Right lobe of liver (tissue), 6 donors: ENCODE results near the gene MPV17. TPM values are rescaled to one million over a fixed set of nuclear protein-coding genes. Genes with fewer than 3 reads are reported as not detected.
"Not testable (repeated sequence)": the region's sequence is repeated elsewhere in the genome, so short reads cannot be mapped to it uniquely, and the experiment has no call there.

Experiments used
- ATAC-seq, 4 donors: fragments of 200-7000 bp; cut with Tn5 transposase; one replicate each; pipeline ENCODE4 v1.9.1; 2020; ENCODE audit warnings: mild to moderate bottlenecking in 4 of 4, moderate library complexity in 4 of 4
- DNase-seq, 3 donors: peaks; one replicate each; pipeline ENCODE4 v3.0.0-alpha.2; 2020
- H3K27ac ChIP-seq, 3 donors: fragments of 200-600 bp; one replicate each; pipeline ENCODE4 v1.8.0; 2022
- H3K27me3 ChIP-seq, 2 donors: fragments of 200-600 bp; one replicate each; pipeline ENCODE4 v1.8.0; 2022
- H3K36me3 ChIP-seq, 4 donors: fragments of 200-600 bp; sonication (generic) in 1 of 4; one replicate each; pipeline versions ENCODE4 v1.5.1 to v1.8.0; 2017 to 2022; ENCODE audit warnings: control low read depth in 1 of 4
- H3K4me1 ChIP-seq, 4 donors: fragments of 200-600 bp; sonication (generic) in 1 of 4; one replicate each; pipeline versions ENCODE4 v1.5.1 to v1.8.0; 2017 to 2022; ENCODE audit warnings: control low read depth in 1 of 4
- H3K4me3 ChIP-seq, 3 donors: fragments of 200-600 bp; one replicate each; pipeline ENCODE4 v1.8.0; 2022
- H3K9me3 ChIP-seq, 4 donors: fragments of 200-600 bp; sonication (generic) in 1 of 4; one replicate each; pipeline versions ENCODE4 v1.5.1 to v1.8.0; 2017 to 2022; ENCODE audit warnings: control low read depth in 1 of 4
- POLR2A ChIP-seq: fragments of 450-650 bp; IDR thresholded peaks from one replicate; pipeline ENCODE4 v1.6.1; 2017; ENCODE audit warnings: antibody characterized with exemption, mild to moderate bottlenecking
- WGBS: methylation state at CpG from one replicate; pipeline ENCODE4 v1.1.6; 2018; ENCODE audit warnings: low coverage, low lambda C conversion rate; ENCODE audit not compliant: insufficient coverage; ENCODE audit errors: missing lambda C conversion rate; 5-methylcytosine and 5-hydroxymethylcytosine counted together
- intact Hi-C, 2 donors: fragments of 100-400 bp; cut with DNase I; formaldehyde crosslinking; loops; one replicate each; pipeline versions ENCODE4 v1.11.2 to v1.14.1; 2022
- total RNA-seq, 6 experiments: library from RNA; depleted of rRNA in 2 of 6; stranded (reverse); fragments of >200 nt in 2 of 6; fragmentation: NEBNext Ultra II Directional in 3 of 6; extraction: Animal tissue kit (Norgen Biotek cat#: 25700) in 3 of 6; gene quantifications; one replicate each; pipeline versions ENCODE4 v1.1.0 to v1.2.4, GENCODE V29; 2016 to 2023
- TF ChIP-seq, protein P1 (sequence below), 4 donors: fragments of 200-600 bp in 3 of 4; fragments of 450-650 bp in 1 of 4; IDR thresholded peaks; one replicate each; pipeline versions ENCODE4 v1.5.1 to v1.8.0; 2016 to 2022; ENCODE audit warnings: antibody characterized with exemption in 4 of 4, mild to moderate bottlenecking in 2 of 4
- donor health status: DM: no; HTN: yes; CAD: no.
- donor health status: DM: no; HTN: no; CAD: no.
- donor health status: DM: no; HTN: no; CAD: no.
- donor health status: DM: no; HTN: yes; CAD: no.
- donor health status: DM: no; HTN: yes; CAD: no.

The MPV17 gene
- total RNA-seq, 6 experiments from 2014 or later = 17.2 to 82.3 (median 30.4) TPM

DNA sequence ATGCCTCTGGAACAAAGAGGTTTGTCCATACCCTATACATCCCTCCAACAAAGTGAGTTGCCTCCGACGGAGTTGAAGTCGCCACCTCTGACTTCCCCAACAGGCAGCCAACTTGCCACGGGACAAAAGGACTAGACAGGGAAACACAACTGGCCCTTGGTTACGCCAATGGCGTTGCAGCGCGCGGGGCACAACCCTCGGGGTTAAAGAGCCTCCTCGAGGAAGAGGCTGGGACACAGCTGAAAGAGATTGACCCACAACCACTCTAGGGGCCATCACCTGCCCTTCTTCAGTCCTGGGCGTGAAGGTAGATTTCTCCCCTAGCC is 33.1 kb upstream of the MPV17 start:
- ATAC-seq = peak; percentile 38 to 56 (median 52)
- peak; percentile 66 to 75 (median 71) for DNase-seq
- intact Hi-C loops = loop anchor here in 1 of 2 donors (2.0 kb wide), 1 partner anchor 15 kb away; the partner anchor contains the start of genes EIF2B4 and SNX17

DNA sequence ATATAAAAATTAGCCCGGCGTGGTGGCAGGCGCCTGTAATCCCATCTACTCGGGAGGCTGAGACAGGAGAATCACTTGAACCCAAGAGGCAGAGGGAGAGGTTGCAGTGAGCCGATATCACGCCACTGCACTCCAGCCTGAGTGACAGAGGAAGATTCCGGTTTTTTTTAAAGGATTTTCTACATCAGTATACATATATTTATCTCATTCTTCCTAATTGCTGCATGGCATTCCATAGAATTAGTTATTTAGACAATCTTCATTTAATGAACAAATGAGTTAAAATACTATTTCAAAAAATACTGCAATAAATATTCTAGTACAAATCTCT is 31.7 kb upstream of the MPV17 start:
- Histone ChIP-seq H3K4me1 (peaks cover 0 to 36% (median 3%) of the 10 kb centered on the region in 4 donors), H3K4me3 (no peak overlapping the region), H3K27me3 (no peaks in the 10 kb centered on the region), H3K27ac (no peak overlapping the region), H3K9me3 (no peaks in the 10 kb centered on the region), H3K36me3 (peaks cover 0 to 5% (median 0%) of the 10 kb centered on the region in 4 donors)
- ATAC-seq (no peak), DNase-seq (no peak)
- no peak for TF ChIP-seq POLR2A
- intact Hi-C loops = no loop called here
- WGBS = 92% methylated on average over 2 of the region's 7 CpGs

More for the DNA sequence above, 33.1 kb upstream of the MPV17 start:
- no peaks in the 10 kb centered on the region for H3K9me3 ChIP-seq
- H3K4me1 ChIP-seq = peaks cover 0 to 36% (median 3%) of the 10 kb centered on the region in 4 donors
- no peak for TF ChIP-seq POLR2A
- TF ChIP-seq, protein P1, sequence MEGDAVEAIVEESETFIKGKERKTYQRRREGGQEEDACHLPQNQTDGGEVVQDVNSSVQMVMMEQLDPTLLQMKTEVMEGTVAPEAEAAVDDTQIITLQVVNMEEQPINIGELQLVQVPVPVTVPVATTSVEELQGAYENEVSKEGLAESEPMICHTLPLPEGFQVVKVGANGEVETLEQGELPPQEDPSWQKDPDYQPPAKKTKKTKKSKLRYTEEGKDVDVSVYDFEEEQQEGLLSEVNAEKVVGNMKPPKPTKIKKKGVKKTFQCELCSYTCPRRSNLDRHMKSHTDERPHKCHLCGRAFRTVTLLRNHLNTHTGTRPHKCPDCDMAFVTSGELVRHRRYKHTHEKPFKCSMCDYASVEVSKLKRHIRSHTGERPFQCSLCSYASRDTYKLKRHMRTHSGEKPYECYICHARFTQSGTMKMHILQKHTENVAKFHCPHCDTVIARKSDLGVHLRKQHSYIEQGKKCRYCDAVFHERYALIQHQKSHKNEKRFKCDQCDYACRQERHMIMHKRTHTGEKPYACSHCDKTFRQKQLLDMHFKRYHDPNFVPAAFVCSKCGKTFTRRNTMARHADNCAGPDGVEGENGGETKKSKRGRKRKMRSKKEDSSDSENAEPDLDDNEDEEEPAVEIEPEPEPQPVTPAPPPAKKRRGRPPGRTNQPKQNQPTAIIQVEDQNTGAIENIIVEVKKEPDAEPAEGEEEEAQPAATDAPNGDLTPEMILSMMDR (IDR thresholded peaks at IDR 0.05) = no peak
- 0% methylated on average over 11 of the region's 12 CpGs for WGBS
- H3K27me3 ChIP-seq = no peaks in the 10 kb centered on the region
- peak overlapping the region; percentile 75 to 88 (median 79) for H3K27ac ChIP-seq
- H3K4me3 ChIP-seq = peak overlapping the region; percentile 91 to 96 (median 93)
- H3K36me3 ChIP-seq = no peaks in the 10 kb centered on the region

DNA sequence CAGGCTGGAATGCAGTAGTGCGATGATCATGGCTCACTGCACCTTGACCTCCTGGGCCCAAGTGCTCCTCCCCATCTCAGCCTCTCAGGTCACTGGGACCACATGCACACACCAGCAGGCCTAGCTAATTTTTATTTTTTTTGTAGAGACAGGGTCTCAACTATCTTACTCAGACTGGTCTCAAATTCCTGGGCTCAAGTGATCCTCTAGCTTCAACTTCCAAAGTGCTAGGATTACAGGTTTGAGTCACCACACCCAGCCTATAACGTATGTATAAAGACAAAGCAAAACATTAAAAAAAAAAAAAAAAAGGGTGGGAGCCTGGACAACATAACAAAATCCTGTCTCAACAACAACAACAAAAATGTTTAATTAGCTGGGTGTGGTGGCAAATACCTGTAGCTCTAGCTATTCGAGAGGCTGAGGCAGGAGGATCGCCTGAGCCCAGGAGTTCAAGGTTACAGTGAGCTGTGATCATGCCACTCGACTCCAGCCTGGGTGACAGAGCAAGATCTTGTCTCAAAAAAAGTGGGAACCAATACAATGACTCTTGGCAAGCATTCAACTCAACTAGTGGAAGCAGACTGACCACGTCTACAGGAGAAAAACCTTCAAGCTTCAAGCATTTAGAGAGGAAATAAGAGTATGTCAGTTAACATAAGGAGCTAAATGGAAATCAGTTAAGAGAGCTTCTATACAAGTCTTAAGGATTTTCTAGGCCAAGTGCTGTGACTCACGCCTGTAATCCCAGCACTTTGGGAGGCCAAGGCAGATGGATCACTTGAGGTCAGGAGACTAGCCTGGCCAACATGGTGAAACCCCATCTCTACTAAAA is 31.1 kb upstream of the MPV17 start:
- no peak overlapping the region for H3K27ac ChIP-seq
- no peaks in the 10 kb centered on the region for H3K9me3 ChIP-seq
- intact Hi-C loops = no loop called here
- H3K27me3 ChIP-seq = no peaks in the 10 kb centered on the region
- ATAC-seq (no peak), DNase-seq (no peak)
- WGBS = 70% methylated on average over 6 of the region's 7 CpGs
- peaks cover 0 to 5% (median 0%) of the 10 kb centered on the region in 4 donors for H3K36me3 ChIP-seq
- TF ChIP-seq POLR2A = no peak
- TF ChIP-seq, protein P1 (IDR thresholded peaks at IDR 0.05) = no peak
- no peak overlapping the region for H3K4me3 ChIP-seq
- H3K4me1 ChIP-seq = peaks cover 0 to 36% (median 3%) of the 10 kb centered on the region in 4 donors

DNA sequence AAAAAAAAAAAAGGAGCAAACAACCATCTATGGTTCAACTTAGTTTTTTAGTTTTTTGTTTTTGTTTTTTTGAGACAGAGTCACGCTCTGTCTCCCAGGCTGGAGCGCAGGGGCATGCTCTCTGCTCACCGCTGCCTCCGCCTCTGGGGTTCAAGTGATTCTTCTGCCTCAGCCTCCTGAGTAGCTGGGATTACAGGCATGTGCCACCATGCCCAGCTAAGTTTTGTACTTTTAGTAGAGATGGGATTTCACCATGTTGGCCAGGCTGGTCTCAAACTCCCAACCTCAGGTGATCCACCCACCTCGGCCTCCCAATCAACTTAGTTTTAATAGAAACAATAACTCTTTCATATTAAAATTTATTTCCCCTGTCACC is 30.5 kb upstream of the MPV17 start:
- WGBS = 100% methylated on average over 5 of the region's 5 CpGs
- DNase-seq, ATAC-seq, intact Hi-C loops, H3K27me3 ChIP-seq, H3K36me3 ChIP-seq, H3K4me3 ChIP-seq, H3K27ac ChIP-seq, H3K9me3 ChIP-seq: not testable (repeated sequence)
- peaks cover 0 to 36% (median 3%) of the 10 kb centered on the region in 4 donors for H3K4me1 ChIP-seq

- 86% methylated on average over 6 of the region's 6 CpGs for WGBS
- Histone ChIP-seq H3K27me3 (no peaks in the 10 kb centered on the region), H3K36me3 (peaks cover 0 to 5% (median 0%) of the 10 kb centered on the region in 4 donors), H3K9me3 (no peaks in the 10 kb centered on the region), H3K27ac (no peak overlapping the region), H3K4me3 (no peak overlapping the region), H3K4me1 (peaks cover 0 to 26% (median 3%) of the 10 kb centered on the region in 4 donors)
- DNase-seq (no peak), ATAC-seq (no peak)
- no peak for TF ChIP-seq POLR2A
- TF ChIP-seq, protein P1 (IDR thresholded peaks at IDR 0.05) = no peak
- intact Hi-C loops = no loop called here
These were observed 29.1 kb upstream of the MPV17 start for GRCh38 chr2:27351802-27352598.
